OCI-LY7 (cell line): ENCODE measurements around the gene CYP4V2.

Experiments used
- EZH2phosphoT487 ChIP-seq: fragments of 200-600 bp; sonication (generic); IDR thresholded peaks from 2 replicates; pipeline ENCODE4 v1.6.1; 2018; ENCODE audit warnings: low read depth, borderline replicate concordance, mild to moderate bottlenecking, mixed run types, antibody characterized with exemption, low read length, moderate library complexity, mixed read lengths
- TF ChIP-seq, protein P1 (sequence below): fragments of 200-600 bp; sonication (generic); conservative IDR thresholded peaks from 2 replicates; pipeline ENCODE4 v1.5.1; 2014; ENCODE audit warnings: mild to moderate bottlenecking, antibody characterized with exemption, low read length, moderate library complexity, mixed read lengths

GRCh38 chr4:186193851-186194250 lies 2.5 kb downstream of the CYP4V2 start:
- TF ChIP-seq, protein P1, sequence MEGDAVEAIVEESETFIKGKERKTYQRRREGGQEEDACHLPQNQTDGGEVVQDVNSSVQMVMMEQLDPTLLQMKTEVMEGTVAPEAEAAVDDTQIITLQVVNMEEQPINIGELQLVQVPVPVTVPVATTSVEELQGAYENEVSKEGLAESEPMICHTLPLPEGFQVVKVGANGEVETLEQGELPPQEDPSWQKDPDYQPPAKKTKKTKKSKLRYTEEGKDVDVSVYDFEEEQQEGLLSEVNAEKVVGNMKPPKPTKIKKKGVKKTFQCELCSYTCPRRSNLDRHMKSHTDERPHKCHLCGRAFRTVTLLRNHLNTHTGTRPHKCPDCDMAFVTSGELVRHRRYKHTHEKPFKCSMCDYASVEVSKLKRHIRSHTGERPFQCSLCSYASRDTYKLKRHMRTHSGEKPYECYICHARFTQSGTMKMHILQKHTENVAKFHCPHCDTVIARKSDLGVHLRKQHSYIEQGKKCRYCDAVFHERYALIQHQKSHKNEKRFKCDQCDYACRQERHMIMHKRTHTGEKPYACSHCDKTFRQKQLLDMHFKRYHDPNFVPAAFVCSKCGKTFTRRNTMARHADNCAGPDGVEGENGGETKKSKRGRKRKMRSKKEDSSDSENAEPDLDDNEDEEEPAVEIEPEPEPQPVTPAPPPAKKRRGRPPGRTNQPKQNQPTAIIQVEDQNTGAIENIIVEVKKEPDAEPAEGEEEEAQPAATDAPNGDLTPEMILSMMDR: no peak
- TF ChIP-seq EZH2phosphoT487: no peak
